ENCODE results near the gene SLC25A2. TPM values are rescaled to one million over a fixed set of nuclear protein-coding genes. Genes with fewer than 3 reads are reported as not detected.

SLC25A2 gene
- total RNA-seq, 2 donors from 2014 or later: 0.55 to 0.68 TPM

- DNase-seq: no peak
- WGBS, 2 experiments (ENCODE audit: insufficient coverage in 1 of 2, insufficient read length in 1 of 2): no CpG with 5 or more reads among the region's 1 CpG
- no peak overlapping the region for H3K27ac Mint-ChIP-seq
- H3K9me3 Mint-ChIP-seq: peaks cover 96% of the 10 kb centered on the region
- no peaks in the 10 kb centered on the region for H3K4me1 Mint-ChIP-seq
- no peak overlapping the region for H3K27ac ChIP-seq (ENCODE audit: low read depth, low read length)
- no peaks in the 10 kb centered on the region for H3K27me3 ChIP-seq (ENCODE audit: control insufficient read depth, insufficient read depth, low read length, poor library complexity, severe bottlenecking)
- H3K36me3 ChIP-seq (ENCODE audit: control insufficient read depth, insufficient read depth, low read length): no peaks in the 10 kb centered on the region
- H3K4me3 Mint-ChIP-seq: no peak overlapping the region
- TF ChIP-seq, protein P1, sequence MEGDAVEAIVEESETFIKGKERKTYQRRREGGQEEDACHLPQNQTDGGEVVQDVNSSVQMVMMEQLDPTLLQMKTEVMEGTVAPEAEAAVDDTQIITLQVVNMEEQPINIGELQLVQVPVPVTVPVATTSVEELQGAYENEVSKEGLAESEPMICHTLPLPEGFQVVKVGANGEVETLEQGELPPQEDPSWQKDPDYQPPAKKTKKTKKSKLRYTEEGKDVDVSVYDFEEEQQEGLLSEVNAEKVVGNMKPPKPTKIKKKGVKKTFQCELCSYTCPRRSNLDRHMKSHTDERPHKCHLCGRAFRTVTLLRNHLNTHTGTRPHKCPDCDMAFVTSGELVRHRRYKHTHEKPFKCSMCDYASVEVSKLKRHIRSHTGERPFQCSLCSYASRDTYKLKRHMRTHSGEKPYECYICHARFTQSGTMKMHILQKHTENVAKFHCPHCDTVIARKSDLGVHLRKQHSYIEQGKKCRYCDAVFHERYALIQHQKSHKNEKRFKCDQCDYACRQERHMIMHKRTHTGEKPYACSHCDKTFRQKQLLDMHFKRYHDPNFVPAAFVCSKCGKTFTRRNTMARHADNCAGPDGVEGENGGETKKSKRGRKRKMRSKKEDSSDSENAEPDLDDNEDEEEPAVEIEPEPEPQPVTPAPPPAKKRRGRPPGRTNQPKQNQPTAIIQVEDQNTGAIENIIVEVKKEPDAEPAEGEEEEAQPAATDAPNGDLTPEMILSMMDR (conservative IDR thresholded peaks at IDR 0.05): no peak
- H3K9me3 ChIP-seq (ENCODE audit: control insufficient read depth, low read length): peaks cover 90% of the 10 kb centered on the region
- peaks cover 25% of the 10 kb centered on the region for H3K36me3 Mint-ChIP-seq (ENCODE audit: low read depth)
- no peaks in the 10 kb centered on the region for H3K4me1 ChIP-seq (ENCODE audit: control insufficient read depth, insufficient read depth, low read length)
- peak overlapping the region; percentile 65 for H3K4me3 ChIP-seq (ENCODE audit: low read length)
- H3K27me3 Mint-ChIP-seq (ENCODE audit: insufficient read depth): no peaks in the 10 kb centered on the region
- H3K9ac ChIP-seq (ENCODE audit: extremely low read depth, low read length, poor library complexity, severe bottlenecking): no peak overlapping the region
Observed at GRCh38 chr5:141261238-141261546, 42.7 kb downstream of the SLC25A2 start.

DNA sequence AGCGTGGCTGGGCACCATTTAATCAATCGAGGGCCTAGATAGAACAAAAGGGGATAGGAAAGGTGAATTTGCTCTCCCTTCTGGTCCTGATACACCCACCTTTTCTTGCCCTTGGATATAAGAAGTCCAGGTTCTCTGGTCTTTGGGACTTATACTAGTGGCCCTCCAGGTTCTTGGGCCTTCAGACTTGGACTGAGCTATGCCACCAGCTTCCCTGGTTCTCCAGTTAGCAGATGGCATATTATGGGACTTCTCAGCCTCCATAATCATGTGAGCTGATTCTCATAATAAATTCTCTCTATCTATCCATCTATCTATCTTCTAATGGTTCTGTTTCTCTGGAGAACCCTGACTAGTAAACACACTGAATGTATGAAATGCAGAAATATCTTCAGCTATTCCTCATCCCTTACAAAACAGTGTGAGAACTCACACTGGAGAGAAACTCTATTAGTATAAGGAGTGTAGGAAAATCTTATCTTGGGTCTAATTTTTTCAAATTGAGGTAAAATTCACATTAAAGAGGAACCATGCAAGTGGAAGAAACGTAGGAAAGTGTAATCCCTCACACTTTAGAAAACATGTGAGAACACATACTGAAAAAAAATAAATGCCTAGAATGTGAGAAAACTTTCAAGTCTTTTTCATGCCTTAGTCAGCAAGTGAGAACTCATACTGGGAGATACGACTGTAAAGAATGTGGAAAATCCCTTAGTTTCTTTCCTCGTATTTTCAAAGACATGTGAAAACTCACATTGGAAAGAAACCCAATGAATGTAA, 43.2 kb downstream of the SLC25A2 start:
- Histone ChIP-seq H3K27me3 (ENCODE audit: control insufficient read depth, insufficient read depth, low read length, poor library complexity, severe bottlenecking) (no peaks in the 10 kb centered on the region), H3K36me3 (ENCODE audit: control insufficient read depth, insufficient read depth, low read length) (no peaks in the 10 kb centered on the region), H3K4me3 (ENCODE audit: low read length) (peak overlapping the region; percentile 65), H3K4me1 (ENCODE audit: control insufficient read depth, insufficient read depth, low read length) (no peaks in the 10 kb centered on the region), H3K27ac (ENCODE audit: low read depth, low read length) (no peak overlapping the region), H3K9ac (ENCODE audit: extremely low read depth, low read length, poor library complexity, severe bottlenecking) (no peak overlapping the region), H3K9me3 (ENCODE audit: control insufficient read depth, low read length) (peaks cover 90% of the 10 kb centered on the region)
- WGBS, 2 experiments (ENCODE audit: insufficient coverage in 1 of 2, insufficient read length in 1 of 2): 52 to 61% methylated on average over 3 to 5 of the region's 5 CpGs
- H3K27me3 Mint-ChIP-seq (ENCODE audit: insufficient read depth): no peaks in the 10 kb centered on the region
- no peak for DNase-seq
- no peak overlapping the region for H3K4me3 Mint-ChIP-seq
- H3K4me1 Mint-ChIP-seq: no peaks in the 10 kb centered on the region
- H3K36me3 Mint-ChIP-seq (ENCODE audit: low read depth): peaks cover 22% of the 10 kb centered on the region
- TF ChIP-seq, protein P1 (conservative IDR thresholded peaks at IDR 0.05): no peak
- no peak overlapping the region for H3K27ac Mint-ChIP-seq
- peaks cover 96% of the 10 kb centered on the region for H3K9me3 Mint-ChIP-seq

DNA sequence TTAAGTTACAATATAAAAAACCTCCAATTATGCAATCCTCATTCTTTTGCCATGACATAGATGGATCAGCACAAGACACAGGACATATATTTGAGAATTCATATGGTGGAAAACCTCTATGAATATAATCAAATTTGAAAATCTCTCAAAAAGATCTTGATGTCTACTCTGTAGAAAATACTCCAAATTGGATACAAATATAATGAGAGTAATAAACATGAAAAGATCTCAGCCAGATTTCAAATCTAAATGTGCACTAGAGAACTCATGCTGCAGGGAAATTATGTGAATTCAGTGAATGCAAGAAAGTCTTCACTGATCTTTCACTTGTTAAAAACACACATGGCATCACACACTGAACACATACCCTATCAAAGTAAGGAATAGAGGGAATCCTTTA, 44.9 kb downstream of the SLC25A2 start:
- peaks cover 19% of the 10 kb centered on the region for H3K36me3 Mint-ChIP-seq (ENCODE audit: low read depth)
- H3K4me1 Mint-ChIP-seq: no peaks in the 10 kb centered on the region
- no peak overlapping the region for H3K27ac Mint-ChIP-seq
- Histone ChIP-seq H3K9ac (ENCODE audit: extremely low read depth, low read length, poor library complexity, severe bottlenecking) (no peak overlapping the region), H3K4me1 (ENCODE audit: control insufficient read depth, insufficient read depth, low read length) (no peaks in the 10 kb centered on the region), H3K36me3 (ENCODE audit: control insufficient read depth, insufficient read depth, low read length) (no peaks in the 10 kb centered on the region), H3K27me3 (ENCODE audit: control insufficient read depth, insufficient read depth, low read length, poor library complexity, severe bottlenecking) (no peaks in the 10 kb centered on the region), H3K9me3 (ENCODE audit: control insufficient read depth, low read length) (peaks cover 93% of the 10 kb centered on the region), H3K4me3 (ENCODE audit: low read length) (peak overlapping the region; percentile 2), H3K27ac (ENCODE audit: low read depth, low read length) (no peak overlapping the region)
- peaks cover 98% of the 10 kb centered on the region for H3K9me3 Mint-ChIP-seq
- no peak overlapping the region for H3K4me3 Mint-ChIP-seq
- no peak for DNase-seq
- TF ChIP-seq, protein P1 (conservative IDR thresholded peaks at IDR 0.05): no peak
- H3K27me3 Mint-ChIP-seq (ENCODE audit: insufficient read depth): no peaks in the 10 kb centered on the region

All from endodermal cell (in vitro differentiated cells).